ENCODE data around the gene PCDH9.

- no peak for TF ChIP-seq EP300 (IDR thresholded peaks at IDR 0.05)
- no peak for TF ChIP-seq POLR2AphosphoS5 (IDR thresholded peaks at IDR 0.05)
These were observed 8.7 kb upstream of the PCDH9 start for GRCh38 chr13:67238861-67239260.

All from suprapubic skin (tissue), 4 donors.